ENCODE results near the gene PAWR.

DNA sequence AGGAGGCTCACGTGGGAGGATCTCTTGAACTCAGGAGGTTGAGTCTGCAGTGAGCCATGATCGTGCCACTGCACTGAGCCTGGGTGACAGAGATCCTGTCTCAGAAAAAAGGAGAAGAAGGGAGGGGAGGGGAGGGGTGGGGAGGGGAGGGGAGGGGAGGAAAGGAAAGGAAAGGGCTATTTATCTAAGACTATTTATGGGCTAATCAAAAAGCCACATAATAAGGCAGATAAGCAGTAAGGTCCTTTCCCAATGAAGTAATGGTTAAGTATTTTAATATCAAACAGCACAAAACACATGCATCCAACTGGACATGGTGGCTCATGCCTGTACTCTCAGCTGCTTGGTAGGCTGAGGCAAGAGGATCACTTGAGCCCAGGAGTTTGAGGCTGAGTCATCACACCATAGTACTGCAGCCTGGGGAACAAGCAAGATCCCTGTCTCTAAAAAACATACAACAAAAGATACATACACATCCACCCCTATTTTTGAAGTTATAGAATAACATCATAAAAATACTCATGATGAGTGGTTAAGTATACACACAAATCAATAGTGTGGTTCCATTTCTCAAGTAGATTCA, 9.7 kb downstream of the PAWR start:
- TF ChIP-seq CTCF (IDR thresholded peaks at IDR 0.05) (no peak), ZFX (IDR thresholded peaks at IDR 0.05; ENCODE audit: borderline replicate concordance) (no peak)

Data from 22Rv1 (cell line).